DMS153 (cell line): ENCODE measurements around the gene RIPK3.
A peak's percentile ranks its signal among the peaks of the same experiment; 100 is the strongest.
"Not testable (repeated sequence)": the region's sequence is repeated elsewhere in the genome, so short reads cannot be mapped to it uniquely, and the experiment has no call there.

Source experiments
- DNase-seq: peaks from one replicate; lab custom pipeline; 2025; lab: John Stamatoyannopoulos, UW

RIPK3 gene

DNA sequence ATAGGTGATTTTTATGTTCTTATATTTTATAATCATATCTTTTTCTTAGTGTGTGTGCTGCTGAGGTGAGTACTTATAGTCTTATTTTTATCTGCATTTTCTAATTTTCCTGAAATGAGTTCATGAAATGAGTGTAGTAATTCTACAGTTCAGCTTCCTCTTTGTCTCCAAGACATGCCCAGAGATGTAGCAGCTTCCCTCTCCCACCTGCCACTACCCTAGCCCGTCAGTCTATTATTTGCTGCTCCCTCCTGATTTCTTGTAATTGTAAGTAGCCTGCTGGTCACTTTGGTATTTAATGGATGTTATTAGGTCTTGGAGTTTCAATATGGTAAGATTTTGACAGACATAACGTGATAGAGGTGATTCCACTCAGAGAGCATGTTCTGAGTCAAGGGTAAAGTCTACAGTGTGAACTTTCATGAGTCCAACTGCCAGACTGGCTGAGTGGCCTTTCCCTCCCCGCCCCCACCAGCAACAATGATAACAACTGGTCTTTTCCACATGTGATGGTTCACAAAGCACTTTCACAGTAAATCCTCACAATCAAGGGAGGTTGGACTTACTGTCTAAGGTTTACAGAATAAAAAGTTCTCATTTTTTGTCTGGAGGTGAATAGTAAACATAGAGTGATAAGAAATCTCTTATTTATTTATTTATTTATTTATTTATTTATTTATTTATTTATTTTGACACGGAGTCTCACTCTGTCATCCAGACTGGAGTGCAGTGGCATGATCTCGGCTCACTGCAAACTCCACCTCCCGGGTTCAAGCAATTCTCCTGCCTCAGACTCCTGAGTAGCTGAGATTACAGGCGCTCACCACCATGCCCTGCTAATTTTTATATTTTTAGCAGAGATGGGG is 4.2 kb upstream of the RIPK3 start:
- DNase-seq = no peak

DNA sequence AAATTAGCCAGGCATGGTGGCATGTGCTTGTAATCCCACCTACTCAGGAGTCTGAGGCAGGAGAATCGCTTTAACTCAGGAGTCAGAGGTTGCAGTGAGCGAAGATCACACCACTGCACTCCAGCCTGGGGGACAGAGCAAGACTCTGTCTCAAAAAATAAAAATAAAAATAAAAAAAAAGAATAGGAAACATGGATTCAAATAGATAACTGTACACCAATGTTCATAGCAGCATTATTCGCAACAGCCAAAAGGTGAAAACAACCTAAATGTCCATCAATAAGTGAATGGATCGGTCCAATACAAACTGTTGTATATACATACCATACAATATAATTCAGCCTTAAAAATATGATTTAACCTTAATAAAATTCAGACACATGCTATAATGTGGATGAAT is 3.1 kb upstream of the RIPK3 start:
- DNase-seq = no peak

DNA sequence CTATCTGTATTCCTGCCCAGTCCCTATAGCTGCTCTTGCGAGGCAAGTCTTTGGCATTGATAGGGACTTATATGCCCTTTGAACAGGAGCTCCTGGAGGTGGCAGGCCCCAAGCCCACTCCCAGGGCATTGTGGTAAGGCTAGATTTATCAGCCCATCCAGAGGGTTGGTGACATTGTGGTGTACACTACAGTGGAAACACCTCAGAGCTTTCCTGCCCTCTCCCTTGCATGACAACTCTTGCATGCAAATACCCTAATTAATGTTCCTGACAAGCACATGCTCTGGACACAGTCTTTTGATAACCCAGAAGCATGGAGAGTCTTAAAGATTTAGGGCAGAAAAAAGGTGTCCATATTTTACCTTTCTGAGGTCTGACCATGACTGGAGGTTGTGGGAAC is 815 bp upstream of the RIPK3 start:
- DNase-seq = no peak

DNA sequence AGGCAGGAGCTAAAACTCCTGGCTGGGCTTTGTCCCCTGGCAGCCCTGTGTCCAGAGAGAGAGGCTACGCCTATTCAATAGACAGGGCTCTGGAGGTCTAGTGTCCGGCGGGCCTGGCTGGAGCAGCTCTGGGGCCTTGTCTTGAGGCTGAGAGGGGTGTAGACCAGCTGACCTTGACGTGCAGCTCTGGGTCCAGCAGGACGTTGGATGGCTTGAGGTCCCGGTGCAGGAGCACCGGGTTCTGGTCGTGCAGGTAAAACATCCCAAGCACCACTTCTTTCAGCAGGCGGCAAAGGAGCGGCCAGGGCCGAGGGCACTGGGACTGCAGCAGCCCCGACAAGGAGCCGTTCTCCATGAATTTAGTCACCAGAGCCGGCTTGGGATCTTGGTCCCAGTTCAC is 948 bp downstream of the RIPK3 start:
- DNase-seq = no peak

DNA sequence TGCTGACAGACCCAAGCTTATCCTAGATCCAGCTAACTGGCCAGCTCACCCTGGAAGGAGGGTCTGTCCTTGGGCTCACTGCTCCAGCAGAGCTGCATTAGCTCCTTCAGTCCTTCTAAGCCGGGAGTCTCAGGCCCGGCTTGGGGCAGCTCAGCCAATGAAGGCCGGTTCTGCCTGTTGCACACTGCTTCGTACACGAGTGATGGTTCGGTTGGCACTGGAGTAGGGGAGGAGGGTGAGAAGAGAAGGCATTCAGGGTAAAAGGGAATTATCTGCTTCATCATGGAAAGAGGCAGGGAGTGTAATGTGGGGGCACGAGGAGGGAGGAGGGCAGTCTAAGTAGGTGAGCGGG is 2.0 kb downstream of the RIPK3 start:
- DNase-seq = no peak

DNA sequence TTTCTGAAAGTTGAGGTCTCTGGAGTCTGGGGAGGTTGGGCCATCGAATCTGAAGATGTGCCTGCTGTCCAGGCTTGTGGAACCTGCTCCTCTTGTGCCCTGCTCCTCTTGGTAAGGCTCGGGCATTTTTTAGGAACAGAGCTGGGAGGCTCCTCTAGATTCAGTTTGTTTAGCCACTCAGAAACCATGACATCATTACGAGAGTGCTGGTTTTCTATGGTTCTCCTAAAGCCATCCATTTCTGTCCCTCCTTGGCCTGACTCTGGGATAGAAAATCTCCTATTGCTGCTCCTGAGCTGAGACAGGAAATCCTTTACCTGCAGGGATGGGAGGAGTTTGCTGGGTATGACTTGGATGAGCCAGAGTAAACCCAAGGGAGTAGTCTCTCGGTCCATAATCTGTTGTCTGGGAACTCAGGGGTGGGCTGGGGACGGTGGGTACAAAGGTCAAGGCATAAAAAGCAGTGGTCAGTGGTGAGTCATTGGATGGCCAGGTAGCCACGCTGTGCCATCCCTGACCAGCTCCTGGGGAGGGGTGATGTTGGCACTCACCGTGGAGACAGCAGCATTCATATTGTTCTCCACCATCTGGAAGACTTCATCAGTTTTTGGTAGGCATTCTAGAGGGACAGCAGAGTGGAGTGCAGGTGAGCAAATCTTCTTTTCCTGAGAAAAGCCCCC is 2.5 kb downstream of the RIPK3 start:
- DNase-seq = no peak

DNA sequence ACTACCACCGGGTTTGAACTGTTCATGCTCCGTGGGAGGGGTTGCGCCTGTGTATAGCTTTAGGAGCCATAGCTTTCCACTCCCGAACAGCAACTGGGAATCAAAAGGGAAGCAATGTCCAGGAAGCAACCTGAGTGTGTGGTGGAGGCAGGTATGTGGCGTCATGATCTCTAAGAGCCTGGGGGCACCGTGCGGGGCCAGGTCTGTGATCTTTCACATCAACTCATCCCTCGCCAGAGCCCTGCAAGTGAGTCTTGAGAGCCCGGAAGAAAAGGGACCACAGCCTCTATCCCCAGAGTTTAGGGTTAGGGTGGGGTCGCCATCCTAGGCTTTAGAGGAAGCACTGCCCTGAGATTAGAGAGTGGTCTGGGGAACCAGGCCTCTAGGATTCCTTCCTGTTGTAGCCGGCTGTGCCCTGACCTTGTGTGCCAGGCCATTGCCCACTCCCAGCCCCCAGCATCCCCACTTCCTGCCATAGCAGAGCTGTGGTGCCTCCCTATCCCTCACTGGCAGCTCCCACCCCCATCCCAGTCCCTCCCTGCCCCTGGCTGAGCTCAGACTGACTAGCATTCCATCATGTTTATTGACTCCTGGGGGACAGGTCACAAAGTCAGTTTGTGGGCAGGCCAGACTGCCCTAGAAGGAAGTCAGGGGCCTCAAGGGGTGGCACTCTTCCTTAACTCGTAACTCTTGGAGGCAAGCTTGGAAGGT is 4.2 kb downstream of the RIPK3 start:
- no peak for DNase-seq

DNA sequence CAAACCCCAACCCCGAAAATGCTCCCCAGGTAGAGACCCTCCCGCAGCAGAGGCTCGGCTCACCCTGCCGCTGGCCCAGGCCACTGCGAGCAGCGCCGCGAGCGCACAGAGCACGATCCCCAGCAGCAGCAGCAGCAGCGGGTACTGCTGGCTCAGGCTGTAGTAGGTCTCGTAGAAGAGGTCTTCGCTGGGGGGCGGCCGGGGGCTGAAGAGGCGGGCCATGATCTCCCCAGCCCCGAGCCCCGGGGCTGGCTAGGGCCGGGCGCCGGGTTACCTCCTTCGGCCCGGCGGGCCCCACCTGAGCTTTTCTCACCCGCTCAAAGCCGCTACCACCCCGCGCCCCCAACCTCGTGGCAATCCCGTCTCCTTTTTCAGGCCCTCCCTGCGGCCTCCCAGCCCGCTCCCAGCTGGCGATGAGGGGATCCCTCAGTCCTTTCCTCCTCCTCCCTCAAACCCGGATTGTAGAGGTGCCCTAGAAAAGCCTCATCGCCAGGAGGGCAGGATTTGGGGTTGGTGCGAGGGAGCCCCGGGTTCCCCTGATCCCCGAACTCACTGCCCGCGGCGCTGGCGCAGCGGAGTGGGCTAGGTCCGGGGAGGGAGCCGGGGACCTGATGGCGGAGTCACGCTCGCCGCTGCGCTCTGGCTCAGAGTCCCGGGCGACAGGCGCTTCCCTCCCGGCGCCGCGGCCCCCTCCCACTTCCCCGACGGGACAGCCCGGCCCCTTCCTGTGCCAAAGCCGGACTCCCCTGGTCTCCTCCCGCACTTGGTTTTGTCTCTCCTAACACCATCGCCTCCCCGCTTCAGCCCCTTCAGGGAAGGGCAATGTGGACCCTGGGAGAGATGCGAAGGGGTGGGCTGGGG is 5.1 kb downstream of the RIPK3 start, which contains the start of gene ADCY4:
Gene ADCY4 (minus strand): TSS at position 641 of the 861 bp plus-strand sequence. CDS start 419 bp downstream, at position 222.
- DNase-seq = no peak

DNA sequence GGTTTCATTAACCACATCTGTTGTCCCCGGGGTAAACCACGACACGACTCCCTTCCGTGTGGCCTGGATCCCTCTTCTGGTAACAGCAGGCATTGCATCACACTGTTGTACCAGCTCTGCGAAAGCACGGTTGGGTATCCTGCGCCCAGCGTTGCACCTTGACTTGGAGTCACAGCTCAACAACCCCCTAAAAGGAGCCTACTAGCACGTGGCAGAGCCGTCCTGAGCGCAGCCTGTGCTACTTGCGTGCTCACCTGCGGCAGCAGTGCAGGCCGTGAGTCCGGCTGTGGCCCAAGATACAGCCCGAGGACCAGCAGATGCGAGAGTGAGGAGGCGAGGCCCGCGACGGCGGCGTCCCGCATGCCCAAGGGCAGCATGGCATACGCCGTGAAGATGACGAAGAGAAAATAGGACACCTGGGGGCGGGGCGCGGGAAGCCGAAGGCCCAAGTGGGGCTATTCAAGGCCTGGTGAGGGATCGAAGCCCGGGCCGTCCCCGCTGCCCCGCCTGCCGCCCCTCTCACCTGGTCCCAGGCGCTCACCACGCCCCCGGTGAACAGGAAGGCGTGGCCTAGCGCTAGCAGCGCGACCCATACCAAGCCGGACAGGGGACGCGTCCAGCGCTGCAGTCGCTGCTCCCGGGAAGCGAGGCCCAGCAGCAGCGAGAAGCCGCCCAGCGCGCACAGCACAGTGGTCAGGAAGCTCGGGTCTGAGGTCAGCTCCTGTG is 7.4 kb downstream of the RIPK3 start:
- peak; percentile 79 for DNase-seq

DNA sequence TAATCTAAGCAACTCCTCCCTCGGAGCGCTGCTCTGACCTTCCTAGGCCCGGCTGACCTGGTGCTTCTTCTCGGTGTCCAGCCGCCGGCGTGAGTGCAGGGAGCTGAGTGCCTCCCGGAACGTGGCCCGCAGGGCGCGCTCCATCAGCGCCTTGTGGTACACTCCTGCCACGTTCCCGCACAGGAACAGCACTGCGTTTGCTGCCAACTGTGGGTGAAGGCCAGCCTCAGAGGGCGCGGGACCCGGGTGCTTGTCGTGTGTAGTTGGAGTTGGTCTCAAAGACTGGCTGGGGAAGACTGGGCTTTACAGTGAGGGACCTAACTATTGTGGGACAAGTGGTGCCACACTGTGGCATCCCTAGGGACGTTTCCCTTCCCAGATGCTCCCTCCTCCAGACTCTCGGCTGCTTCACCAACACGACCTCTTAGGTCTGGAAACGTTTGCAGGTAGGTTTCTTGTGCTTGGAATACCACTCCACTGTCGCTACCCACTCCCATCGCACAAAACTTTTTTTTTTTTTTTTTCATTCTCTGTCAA is 8.0 kb downstream of the RIPK3 start:
- DNase-seq = no peak

DNA sequence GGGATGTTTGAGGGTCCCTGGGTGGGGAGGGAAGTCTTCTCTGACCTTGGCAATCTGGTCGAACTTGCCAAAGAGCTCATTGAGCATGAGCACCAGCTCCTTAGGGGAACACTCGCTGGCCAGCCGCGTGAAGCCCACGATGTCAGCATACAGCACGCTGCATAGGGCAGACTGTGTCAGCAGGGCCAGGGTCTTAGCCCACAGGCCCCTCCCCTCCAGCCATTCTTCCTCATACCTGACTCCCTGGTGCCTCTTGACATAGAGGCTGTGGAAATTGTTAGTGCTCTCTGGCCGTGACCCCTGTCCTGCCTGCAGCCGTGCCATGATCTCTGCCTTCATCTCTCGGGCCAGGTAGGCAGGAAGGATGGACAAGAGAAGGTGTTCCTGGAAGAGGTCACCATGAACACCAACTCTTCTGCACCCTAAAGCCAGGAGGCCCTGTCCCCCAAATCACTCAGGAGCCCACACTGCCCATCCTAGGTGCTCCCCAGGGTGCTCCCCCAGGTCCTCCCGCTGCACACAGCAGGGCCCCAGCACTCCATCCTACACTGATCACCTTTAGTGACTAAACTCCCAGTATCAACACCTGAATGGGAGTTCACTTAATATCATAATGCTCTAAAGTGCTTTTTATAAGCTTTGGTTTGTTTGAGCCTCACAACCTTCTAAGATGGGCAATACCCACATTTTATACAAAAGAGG is 8.7 kb downstream of the RIPK3 start:
- no peak for DNase-seq

DNA sequence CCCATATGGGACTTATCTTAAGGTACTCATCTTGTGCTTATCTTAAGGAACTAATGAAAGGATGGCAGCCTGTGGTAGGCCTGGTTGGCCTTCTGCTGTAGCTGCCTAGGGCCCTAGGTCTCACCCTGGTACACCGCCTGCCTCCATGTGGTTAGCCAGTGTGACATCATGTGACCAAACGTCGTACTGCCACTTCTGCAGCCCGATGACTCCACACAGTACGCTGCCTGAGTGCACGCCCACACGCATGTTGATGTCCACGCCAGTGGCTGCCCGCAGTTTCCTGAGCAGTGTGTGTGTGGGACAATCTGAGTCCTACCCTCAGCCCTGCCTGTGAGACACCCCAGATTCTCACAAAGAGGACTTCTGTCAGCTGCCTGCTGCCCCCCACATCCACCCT is 10.1 kb downstream of the RIPK3 start:
- no peak for DNase-seq

DNA sequence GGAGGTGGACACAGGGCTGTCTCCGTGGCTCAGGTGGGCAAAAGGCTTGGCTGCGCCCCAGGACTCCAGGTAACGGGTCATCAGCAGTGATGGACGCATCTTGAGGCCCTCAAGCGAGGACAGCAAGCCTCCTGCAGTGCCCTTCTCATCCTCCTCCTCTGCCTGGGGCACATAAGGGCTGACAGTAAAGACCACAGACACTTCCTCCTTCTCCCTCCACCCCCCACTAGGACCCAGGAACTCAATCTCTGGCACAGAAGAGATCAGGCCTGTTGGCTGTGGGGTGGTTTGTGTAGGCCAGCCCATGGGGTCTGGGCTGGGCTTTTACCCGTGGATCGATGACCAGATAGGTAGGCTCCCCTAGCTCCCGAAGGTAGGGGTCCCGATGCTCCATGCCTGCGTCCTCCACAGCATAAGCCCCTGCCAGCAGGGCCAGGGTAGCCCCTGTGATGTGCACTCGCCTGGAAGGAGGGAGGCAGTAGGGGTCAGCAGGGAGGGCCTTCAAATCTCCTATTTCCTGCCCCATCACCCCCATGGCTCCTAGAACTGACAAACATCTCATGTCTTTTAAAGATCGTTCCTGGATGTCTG is 10.6 kb downstream of the RIPK3 start:
- no peak for DNase-seq

DNA sequence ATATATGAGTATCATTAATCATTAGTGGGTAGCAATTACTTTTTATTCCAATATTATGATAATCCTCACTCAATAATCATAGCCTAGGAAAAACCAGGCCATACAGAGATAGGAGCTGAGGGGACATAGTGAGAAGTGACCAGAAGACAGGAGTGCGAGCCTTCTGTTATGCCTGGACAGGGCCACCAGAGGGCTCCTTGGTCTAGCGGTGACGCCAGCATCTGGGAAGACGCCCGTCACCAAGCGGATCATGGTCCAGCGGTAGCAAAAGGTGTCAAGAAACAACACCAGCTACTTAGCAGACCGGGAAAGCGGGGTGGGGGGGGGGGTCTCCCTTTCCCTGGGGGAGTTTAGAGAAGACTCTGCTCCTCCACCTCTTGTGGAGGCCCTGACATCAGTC is 11.9 kb downstream of the RIPK3 start:
- DNase-seq = not testable (repeated sequence)

DNA sequence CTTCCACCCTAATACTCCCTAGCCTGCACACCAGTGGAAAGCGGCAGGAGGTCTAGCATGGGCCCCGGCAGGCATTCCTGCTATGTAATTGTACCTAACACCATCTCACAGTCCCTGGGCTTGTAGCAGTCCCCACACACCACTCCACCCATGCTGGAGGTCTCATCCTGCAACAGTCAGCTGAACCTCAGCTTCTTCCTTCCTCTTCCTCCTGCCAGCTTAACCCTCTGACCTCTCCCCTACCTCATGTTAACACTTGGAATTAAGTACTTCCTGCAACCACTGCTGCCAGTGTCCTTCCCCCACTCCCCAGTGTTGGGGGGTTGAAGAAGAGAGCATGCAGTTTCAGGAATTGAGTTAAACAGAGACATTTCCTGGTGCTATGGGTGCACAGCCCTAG is 12.5 kb downstream of the RIPK3 start:
- DNase-seq = no peak

DNA sequence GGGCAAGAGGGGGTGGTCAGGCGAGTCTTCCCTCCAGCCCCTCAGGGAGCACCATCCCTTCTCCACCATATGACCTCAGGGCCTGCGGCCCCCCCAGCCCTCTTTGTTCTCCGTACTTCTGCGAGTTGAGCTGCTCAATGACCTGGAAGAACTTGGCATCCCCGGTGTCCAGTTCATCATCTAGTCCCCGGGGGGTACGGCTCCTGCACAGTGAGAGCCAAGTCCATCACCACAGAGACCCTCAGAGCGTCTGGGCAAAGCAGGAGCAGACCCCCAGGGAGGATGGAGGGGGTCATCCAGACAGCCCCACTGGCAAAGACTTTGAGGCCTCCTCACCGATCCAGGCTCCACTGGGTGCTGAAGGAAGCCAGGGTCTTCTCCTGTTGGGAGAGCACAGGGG is 13.8 kb downstream of the RIPK3 start:
- no peak for DNase-seq

DNA sequence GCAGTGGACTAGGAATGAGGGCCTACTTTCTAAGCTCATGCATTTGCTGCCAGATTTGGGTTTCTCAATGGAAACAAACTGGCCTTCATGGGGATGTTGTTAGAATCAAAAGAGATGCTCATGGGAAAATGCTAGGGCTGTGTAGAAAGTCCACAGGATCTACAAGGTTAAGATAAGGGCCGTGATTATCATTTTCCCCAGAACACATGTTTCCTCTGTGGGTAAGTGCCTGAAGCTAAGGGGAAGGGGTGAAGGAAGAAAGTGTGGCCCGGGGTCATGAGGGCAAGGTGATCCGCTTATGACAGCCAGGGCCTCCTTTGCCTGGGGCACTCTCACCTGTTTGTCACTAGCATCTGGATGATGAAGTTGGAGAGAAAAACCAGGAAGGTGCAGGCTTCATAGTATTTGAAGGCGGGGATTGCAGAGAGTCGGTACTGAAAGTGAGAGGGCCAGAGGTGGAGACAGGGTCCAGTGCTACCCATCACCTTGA is 14.7 kb downstream of the RIPK3 start:
- DNase-seq = no peak

DNA sequence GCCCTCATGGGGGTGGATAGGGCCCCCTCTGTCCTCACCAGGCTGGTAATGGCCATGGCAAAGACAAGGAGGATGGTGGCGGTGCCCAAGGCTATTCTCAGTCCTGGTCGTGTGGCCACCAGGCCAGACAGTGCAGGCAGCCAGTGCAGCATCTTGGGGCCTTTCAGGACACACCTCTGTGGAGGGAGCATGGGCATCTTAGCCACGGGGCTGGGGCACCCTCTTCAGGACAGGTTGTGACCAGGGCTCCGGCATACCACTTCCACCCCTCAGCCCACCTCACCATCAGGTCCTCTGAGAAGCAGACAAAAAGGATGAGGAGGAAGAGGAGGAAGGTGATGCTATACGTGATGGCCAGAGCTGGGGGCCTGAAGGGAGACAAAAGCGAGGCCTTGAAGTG is 15.8 kb downstream of the RIPK3 start:
- DNase-seq = no peak

DNA sequence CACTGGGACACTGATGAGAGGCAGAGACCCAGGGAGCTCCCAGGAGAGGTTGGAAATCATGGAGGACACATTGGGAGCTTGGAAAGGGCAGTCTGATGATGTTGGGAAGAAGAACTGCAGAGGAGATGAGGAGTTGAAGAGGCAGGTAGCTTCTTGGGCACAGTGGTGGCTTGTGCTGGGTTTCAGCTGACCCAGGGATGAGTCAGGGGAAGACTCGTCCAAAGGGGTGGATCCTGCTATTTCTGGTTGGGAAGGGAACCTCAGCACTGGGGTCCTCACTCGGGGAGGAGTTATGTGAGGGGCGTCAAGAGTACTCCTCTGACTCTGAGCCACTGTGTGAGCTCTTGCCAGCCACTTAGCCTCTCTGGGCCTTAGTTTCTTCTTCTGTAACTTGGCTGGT is 16.4 kb downstream of the RIPK3 start:
- no peak for DNase-seq

DNA sequence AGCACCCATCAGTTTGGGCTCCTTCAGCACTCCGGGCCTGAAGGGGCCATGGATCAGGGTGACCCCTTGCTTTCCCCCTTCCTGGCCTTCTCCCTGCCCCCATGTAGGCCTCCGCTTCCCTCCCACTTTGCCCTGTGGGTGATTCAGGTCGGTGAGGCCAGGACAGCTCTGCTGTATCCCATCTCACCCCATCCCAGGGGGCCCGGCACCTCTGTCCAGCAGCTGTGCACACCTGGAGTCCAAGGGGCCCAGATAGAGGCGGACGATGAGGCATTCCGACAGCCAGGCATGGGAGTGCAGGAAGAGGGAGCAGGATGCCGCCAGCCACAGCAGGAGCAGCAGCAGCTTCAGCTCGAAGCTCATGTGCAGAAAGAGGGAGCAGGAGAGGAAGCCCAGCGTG is 17.1 kb downstream of the RIPK3 start:
- DNase-seq = no peak
